GM12878 (cell line): ENCODE data around the gene PDGFC.

ENCODE experiments used
- ATF7 ChIP-seq: fragments of 450-650 bp; IDR thresholded peaks from 2 replicates; pipeline ENCODE4 v1.6.1; 2016; ENCODE audit warnings: low read depth, mild to moderate bottlenecking
- BCL11A ChIP-seq: IDR thresholded peaks from 2 replicates; pipeline ENCODE4 v1.6.1; 2011; ENCODE audit warnings: low read depth, low read length
- CREB1 ChIP-seq: IDR thresholded peaks from 2 replicates; pipeline ENCODE4 v1.6.1; 2012; ENCODE audit warnings: low read depth, mild to moderate bottlenecking, inconsistent platforms
- CREM ChIP-seq: IDR thresholded peaks from 2 replicates; pipeline ENCODE4 v1.6.1; 2014; ENCODE audit warnings: antibody characterized with exemption, low read depth
- MEF2A ChIP-seq: IDR thresholded peaks from 2 replicates; pipeline ENCODE4 v1.6.1; 2011; ENCODE audit warnings: low read depth, mild to moderate bottlenecking, low read length, moderate library complexity; ENCODE audit not compliant: insufficient read depth
- MYB ChIP-seq: fragments of 150-350 bp; IDR thresholded peaks from 2 replicates; pipeline ENCODE4 v1.6.1; 2014; ENCODE audit warnings: mild to moderate bottlenecking, low read depth, low read length, borderline replicate concordance
- NFYA ChIP-seq: IDR thresholded peaks from 2 replicates; pipeline ENCODE4 v1.6.1; 2011; ENCODE audit warnings: low read depth, mild to moderate bottlenecking, low read length, improper control_type of control experiment, borderline replicate concordance
- POU2F2 ChIP-seq: IDR thresholded peaks from 3 replicates; pipeline ENCODE4 v1.6.1; 2011; ENCODE audit warnings: low read depth, mild to moderate bottlenecking, low read length, borderline replicate concordance
- REST ChIP-seq: IDR thresholded peaks from 2 replicates; pipeline ENCODE4 v1.6.1; 2012; ENCODE audit warnings: mild to moderate bottlenecking, low read depth, low read length
- SIX5 ChIP-seq: IDR thresholded peaks from 2 replicates; pipeline ENCODE4 v1.6.1; 2011; ENCODE audit warnings: mild to moderate bottlenecking, low read depth, low read length, moderate library complexity; ENCODE audit not compliant: severe bottlenecking
- TF ChIP-seq, protein P1 (sequence below), 3 experiments: IDR thresholded peaks in 2 of 3; conservative IDR thresholded peaks in 1 of 3; 2 replicates each; pipeline ENCODE4 v1.5.1; 2011; ENCODE audit warnings: low read depth in 3 of 3, low read length in 3 of 3, mild to moderate bottlenecking in 3 of 3, control low read depth in 2 of 3, moderate library complexity in 2 of 3, inconsistent platforms in 1 of 3, mixed read lengths in 1 of 3; ENCODE audit not compliant: control insufficient read depth in 2 of 3, insufficient read depth in 1 of 3; ENCODE audit errors: extremely low read depth in 1 of 3
- TF ChIP-seq, protein P2 (sequence below): IDR thresholded peaks from 2 replicates; pipeline ENCODE4 v1.6.1; 2012; ENCODE audit warnings: low read depth, low read length, improper control_type of control experiment

DNA sequence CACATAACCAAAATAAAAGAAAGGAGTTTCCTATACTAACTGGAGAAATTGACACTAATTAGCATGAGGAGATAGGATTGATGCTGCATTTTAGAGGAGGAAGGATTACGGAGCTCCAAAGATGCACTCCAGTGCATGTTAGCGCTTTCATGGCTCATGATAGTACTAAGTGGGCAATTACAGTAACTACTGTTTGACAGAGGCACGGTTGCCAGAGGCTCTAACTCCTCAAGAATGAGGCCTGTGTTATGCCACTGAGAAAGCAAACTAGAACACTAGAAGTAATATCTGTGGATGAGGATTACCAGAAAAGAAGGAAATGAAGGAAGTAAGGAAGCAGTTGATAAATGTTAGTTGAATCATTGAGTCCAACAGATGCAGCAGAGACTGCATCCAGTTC is 19.6 kb upstream of the PDGFC start:
- no peak for TF ChIP-seq ATF7
- TF ChIP-seq, protein P1, sequence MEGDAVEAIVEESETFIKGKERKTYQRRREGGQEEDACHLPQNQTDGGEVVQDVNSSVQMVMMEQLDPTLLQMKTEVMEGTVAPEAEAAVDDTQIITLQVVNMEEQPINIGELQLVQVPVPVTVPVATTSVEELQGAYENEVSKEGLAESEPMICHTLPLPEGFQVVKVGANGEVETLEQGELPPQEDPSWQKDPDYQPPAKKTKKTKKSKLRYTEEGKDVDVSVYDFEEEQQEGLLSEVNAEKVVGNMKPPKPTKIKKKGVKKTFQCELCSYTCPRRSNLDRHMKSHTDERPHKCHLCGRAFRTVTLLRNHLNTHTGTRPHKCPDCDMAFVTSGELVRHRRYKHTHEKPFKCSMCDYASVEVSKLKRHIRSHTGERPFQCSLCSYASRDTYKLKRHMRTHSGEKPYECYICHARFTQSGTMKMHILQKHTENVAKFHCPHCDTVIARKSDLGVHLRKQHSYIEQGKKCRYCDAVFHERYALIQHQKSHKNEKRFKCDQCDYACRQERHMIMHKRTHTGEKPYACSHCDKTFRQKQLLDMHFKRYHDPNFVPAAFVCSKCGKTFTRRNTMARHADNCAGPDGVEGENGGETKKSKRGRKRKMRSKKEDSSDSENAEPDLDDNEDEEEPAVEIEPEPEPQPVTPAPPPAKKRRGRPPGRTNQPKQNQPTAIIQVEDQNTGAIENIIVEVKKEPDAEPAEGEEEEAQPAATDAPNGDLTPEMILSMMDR (IDR thresholded peaks at IDR 0.05 in 2 of 3, conservative IDR thresholded peaks at IDR 0.05 in 1 of 3; ENCODE audit: control insufficient read depth in 2 of 3, extremely low read depth in 1 of 3, insufficient read depth in 1 of 3, low read depth in 3 of 3, low read length in 3 of 3): no peak
- no peak for TF ChIP-seq BCL11A
- TF ChIP-seq CREM: no peak
- TF ChIP-seq, protein P2, sequence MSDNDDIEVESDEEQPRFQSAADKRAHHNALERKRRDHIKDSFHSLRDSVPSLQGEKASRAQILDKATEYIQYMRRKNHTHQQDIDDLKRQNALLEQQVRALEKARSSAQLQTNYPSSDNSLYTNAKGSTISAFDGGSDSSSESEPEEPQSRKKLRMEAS: no peak
- TF ChIP-seq SIX5: no peak
- no peak for TF ChIP-seq REST
- TF ChIP-seq CREB1: no peak
- TF ChIP-seq MYB: no peak
- TF ChIP-seq MEF2A: no peak
- TF ChIP-seq NFYA: no peak
- no peak for TF ChIP-seq POU2F2
